GM18519 (cell line): ENCODE results near the gene SEC31A.
"Not testable (repeated sequence)": the region's sequence is repeated elsewhere in the genome, so short reads cannot be mapped to it uniquely, and the experiment has no call there.

Experiments used
- ATAC-seq: cut with Tn5 transposase; IDR thresholded peaks from one replicate; pipeline ENCODE4 v1.9.1; 2021; ENCODE audit warnings: mild to moderate bottlenecking, moderate library complexity; ENCODE audit not compliant: unreplicated experiment, low FRiP score

The SEC31A gene

GRCh38 chr4:82890901-82891706 is at the start of gene SEC31A:
Gene SEC31A (minus strand): TSS chr4:82891153. CDS start chr4:82881936, 9,217 bp downstream.
- peak; percentile 80 for ATAC-seq

- ATAC-seq = no peak
Observed at GRCh38 chr4:82939414-82939813, 48.5 kb upstream of the SEC31A start.

- no peak for ATAC-seq
Observed at GRCh38 chr4:82934441-82934840, 43.5 kb upstream of the SEC31A start.

- no peak for ATAC-seq
Observed at GRCh38 chr4:82930848-82931755, 40.1 kb upstream of the SEC31A start.

GRCh38 chr4:82921795-82922194 is 30.8 kb upstream of the SEC31A start:
- no peak for ATAC-seq

- ATAC-seq = no peak
Observed at GRCh38 chr4:82919386-82919785, 28.4 kb upstream of the SEC31A start.

- no peak for ATAC-seq
Observed at GRCh38 chr4:82918091-82918490, 27.1 kb upstream of the SEC31A start.

- not testable (repeated sequence) for ATAC-seq
Observed at GRCh38 chr4:82913968-82914367, 23.0 kb upstream of the SEC31A start.

GRCh38 chr4:82913305-82913704 is 22.4 kb upstream of the SEC31A start:
- ATAC-seq = no peak

GRCh38 chr4:82909326-82909725 is 18.4 kb upstream of the SEC31A start:
- no peak for ATAC-seq

GRCh38 chr4:82906469-82906868 is 15.5 kb upstream of the SEC31A start:
- peak; percentile 30 for ATAC-seq

- peak; percentile 67 for ATAC-seq
Observed at GRCh38 chr4:82905205-82905604, 14.3 kb upstream of the SEC31A start.

- no peak for ATAC-seq
Observed at GRCh38 chr4:82903737-82904136, 12.8 kb upstream of the SEC31A start.

GRCh38 chr4:82901183-82901718 is 10.3 kb upstream of the SEC31A start:
- no peak for ATAC-seq

GRCh38 chr4:82900411-82901182 is 9.6 kb upstream of the SEC31A start, which contains the start of gene THAP9:
Gene THAP9 (plus strand): TSS chr4:82900735. CDS start chr4:82900803, 68 bp downstream.
- peak; percentile 84 for ATAC-seq

GRCh38 chr4:82900066-82900410 is 9.1 kb upstream of the SEC31A start:
- no peak for ATAC-seq

- ATAC-seq = no peak
Observed at GRCh38 chr4:82899374-82900065, 8.6 kb upstream of the SEC31A start.

GRCh38 chr4:82898322-82899243 is 7.6 kb upstream of the SEC31A start:
- ATAC-seq = no peak

GRCh38 chr4:82896755-82897154 is 5.8 kb upstream of the SEC31A start:
- ATAC-seq = no peak
